Measurements from ENCODE around the gene PLXNC1. TPM values are rescaled to one million over a fixed set of nuclear protein-coding genes. Genes with fewer than 3 reads are reported as not detected.

PLXNC1 gene
- total and polyA plus RNA-seq, 2 of the 8 experiments (the other 6 are each of a cell fraction or from before 2014, with no cell fraction given) = 0.83 to 2.0 TPM

DNA sequence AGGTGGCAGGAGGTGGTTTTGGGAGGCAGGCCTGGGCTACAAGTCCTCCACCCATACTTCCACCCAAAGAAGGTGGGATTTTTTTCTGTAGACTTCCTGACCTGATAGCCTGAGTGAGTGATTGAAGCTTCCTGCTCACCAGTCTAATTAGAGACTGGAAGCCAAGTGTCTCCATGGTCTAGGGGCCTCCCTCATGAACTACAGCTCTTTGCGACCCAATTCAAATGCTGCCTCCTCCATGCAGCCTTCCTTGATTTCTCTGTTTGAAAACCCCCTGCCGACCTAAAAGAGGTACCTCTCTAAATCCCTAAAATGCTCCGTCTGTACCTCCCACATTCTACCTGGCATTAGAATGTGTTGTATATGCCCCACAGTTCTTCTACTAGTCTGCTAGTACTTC lies 124.9 kb downstream of the PLXNC1 start:
- H3K27me3 ChIP-seq (replicated peaks in 1 of 4; ENCODE audit: control insufficient read depth in 3 of 4, extremely low read depth in 1 of 4, insufficient read depth in 3 of 4, low read length in 3 of 4) = no peaks in the 10 kb centered on the region
- ChIA-PET CTCF (ENCODE audit: partially characterized antibody) (interaction anchor here (1.2 to 2.2 kb wide), 2 partner anchors 50 to 138 kb away, joined by 3 to 5 read pairs; no protein-coding TSS in a partner anchor), POLR2A (ENCODE audit: partially characterized antibody) (interaction anchor here (1.2 to 1.5 kb wide), 2 partner anchors 12 to 32 kb away, joined by 3 to 4 read pairs; no protein-coding TSS in a partner anchor)
- no peak overlapping the region for H2BK15ac ChIP-seq (ENCODE audit: low read length)
- H3K4me1 ChIP-seq (replicated peaks in 1 of 4; ENCODE audit: control insufficient read depth in 3 of 4, insufficient read depth in 4 of 4, low read length in 3 of 4) = no peaks in the 10 kb centered on the region
- no peak for FAIRE-seq
- no peak overlapping the region for H2AK5ac ChIP-seq (ENCODE audit: low read depth, low read length)
- H2BK20ac ChIP-seq (ENCODE audit: low read length) = no peak overlapping the region
- no peaks in the 10 kb centered on the region for H3K23me2 ChIP-seq (ENCODE audit: low read depth, low read length)
- H2BK12ac ChIP-seq (ENCODE audit: low read depth, low read length) = no peak overlapping the region
- no peaks in the 10 kb centered on the region for H3K9me3 ChIP-seq (ENCODE audit: insufficient read depth in 2 of 2, low read depth in 1 of 2, low read length in 1 of 2)
- no peak overlapping the region for H4K8ac ChIP-seq (ENCODE audit: extremely low read depth, insufficient read depth, low read length)
- H3K14ac ChIP-seq (ENCODE audit: insufficient read length) = no peak overlapping the region
- no peak overlapping the region for H3K23ac ChIP-seq (ENCODE audit: insufficient read length)
- H3K9ac ChIP-seq (replicated peaks in 1 of 4; ENCODE audit: extremely low read depth in 1 of 4, low read depth in 3 of 4, low read length in 3 of 4) = no peak overlapping the region
- 96% methylated on average over 3 of the region's 3 CpGs; no CpG with 5 or more reads in 1 of the 2 experiments for WGBS, 2 experiments (ENCODE audit: extremely low coverage in 1 of 2, insufficient coverage in 1 of 2, insufficient read length in 1 of 2, insufficient replicate concordance in 2 of 2, low coverage in 1 of 2, low lambda C conversion rate in 2 of 2, missing lambda C conversion rate in 1 of 2)
- no peaks in the 10 kb centered on the region for H3K79me1 ChIP-seq (ENCODE audit: low read depth, low read length)
- no peak overlapping the region for H4K91ac ChIP-seq (replicated peaks; ENCODE audit: insufficient read length, low read length)
- H2AFZ ChIP-seq (ENCODE audit: low read length) = no peak overlapping the region
- H2BK5ac ChIP-seq (ENCODE audit: low read depth, low read length) = no peak overlapping the region
- no peaks in the 10 kb centered on the region for H3K36me3 ChIP-seq (ENCODE audit: control insufficient read depth in 2 of 4, insufficient read depth in 4 of 4, low read length in 3 of 4)
- H4K5ac ChIP-seq (ENCODE audit: insufficient read length, low read depth, low read length) = no peak overlapping the region
- H3K27ac ChIP-seq (ENCODE audit: low read depth, low read length) = no peak overlapping the region
- H3K4me2 ChIP-seq (ENCODE audit: insufficient read depth in 1 of 2, low read depth in 2 of 2, low read length in 2 of 2) = no peak overlapping the region
- H3K18ac ChIP-seq (ENCODE audit: extremely low read depth, low read length) = no peak overlapping the region
- no peak for DNase-seq (ENCODE audit: low read depth in 1 of 2, low spot score in 2 of 2)
- H2BK120ac ChIP-seq (replicated peaks; ENCODE audit: low read depth, low read length) = no peak overlapping the region
- no peak overlapping the region for H3K56ac ChIP-seq (replicated peaks; ENCODE audit: insufficient read length, low read depth, low read length)
- no peak overlapping the region for H3K4me3 ChIP-seq (ENCODE audit: extremely low read depth in 1 of 4, insufficient read depth in 2 of 4, low read depth in 3 of 4, low read length in 4 of 4)
- no peak overlapping the region for H3K4ac ChIP-seq (replicated peaks; ENCODE audit: insufficient read length, low read depth, low read length)
- no peaks in the 10 kb centered on the region for H4K20me1 ChIP-seq (replicated peaks in 1 of 2; ENCODE audit: control insufficient read depth in 1 of 2, insufficient read depth in 2 of 2, low read length in 2 of 2)
- no peaks in the 10 kb centered on the region for H3K79me2 ChIP-seq (ENCODE audit: control insufficient read depth in 1 of 2, insufficient read depth in 2 of 2, low read length in 2 of 2)
- TF ChIP-seq POLR2A (IDR thresholded peaks at IDR 0.05; ENCODE audit: control extremely low read depth in 1 of 2, low read depth in 2 of 2, low read length in 2 of 2) (no peak), JUND (IDR thresholded peaks at IDR 0.05; ENCODE audit: low read length) (no peak), KDM4A (IDR thresholded peaks at IDR 0.05; ENCODE audit: low read depth, low read length, severe bottlenecking) (no peak), SP1 (IDR thresholded peaks at IDR 0.05; ENCODE audit: low read depth, low read length) (no peak), EZH2 (IDR thresholded peaks at IDR 0.05; ENCODE audit: low read depth, low read length, severe bottlenecking) (no peak), TCF12 (IDR thresholded peaks at IDR 0.05; ENCODE audit: low read depth, low read length) (no peak), EP300 (IDR thresholded peaks at IDR 0.05; ENCODE audit: borderline replicate concordance in 1 of 2, low read depth in 2 of 2, low read length in 2 of 2) (no peak), POLR2AphosphoS5 (IDR thresholded peaks at IDR 0.05; ENCODE audit: low read depth, low read length) (no peak), NRF1 (IDR thresholded peaks at IDR 0.05; ENCODE audit: low read depth, low read length) (no peak), GABPA (IDR thresholded peaks at IDR 0.05; ENCODE audit: borderline replicate concordance, insufficient read depth, low read length) (no peak), CHD1 (IDR thresholded peaks at IDR 0.05; ENCODE audit: low read depth, low read length) (no peak), HDAC6 (IDR thresholded peaks at IDR 0.05; ENCODE audit: low read depth, low read length) (no peak), PHF8 (conservative IDR thresholded peaks at IDR 0.05; ENCODE audit: low read depth, low read length) (no peak), BCL11A (IDR thresholded peaks at IDR 0.05; ENCODE audit: low read depth in 2 of 2, low read length in 2 of 2) (no peak), RAD21 (IDR thresholded peaks at IDR 0.05 in 1 of 2, conservative IDR thresholded peaks at IDR 0.05 in 1 of 2; ENCODE audit: low read depth in 2 of 2, low read length in 2 of 2) (no peak)
